AG09309 (cell line): Measurements from ENCODE around the gene OR11A1.

ENCODE experiments used
- DNase-seq: peaks from one replicate; pipeline ENCODE4 v3.0.0-alpha.2; 2010; ENCODE audit warnings: low read depth
- H3K4me3 ChIP-seq: 2 replicates; pipeline ENCODE4 v1.5.1; 2011; ENCODE audit warnings: mild to moderate bottlenecking, low read depth, low read length, moderate library complexity; ENCODE audit not compliant: control insufficient read depth
- CTCF ChIP-seq: IDR thresholded peaks from 2 replicates; pipeline ENCODE4 v1.5.1; 2011; ENCODE audit warnings: mild to moderate bottlenecking, low read depth, low read length, inconsistent platforms; ENCODE audit not compliant: insufficient read depth, control insufficient read depth; ENCODE audit errors: missing control alignments

Gene OR11A1

GRCh38 chr6:29500594-29500993, 43.7 kb upstream of the OR11A1 start:
- no peak overlapping the region for H3K4me3 ChIP-seq
- no peak for DNase-seq
- no peak for TF ChIP-seq CTCF

- no peak for DNase-seq
- TF ChIP-seq CTCF = no peak
- no peak overlapping the region for H3K4me3 ChIP-seq
Observed at GRCh38 chr6:29499704-29500103, 42.8 kb upstream of the OR11A1 start.

GRCh38 chr6:29496961-29497360, 40.1 kb upstream of the OR11A1 start:
- TF ChIP-seq CTCF = no peak
- no peak for DNase-seq
- no peak overlapping the region for H3K4me3 ChIP-seq

GRCh38 chr6:29495571-29495970, 38.7 kb upstream of the OR11A1 start:
- no peak overlapping the region for H3K4me3 ChIP-seq
- no peak for TF ChIP-seq CTCF
- DNase-seq = no peak

GRCh38 chr6:29494131-29494530, 37.3 kb upstream of the OR11A1 start:
- no peak for DNase-seq
- TF ChIP-seq CTCF = no peak
- H3K4me3 ChIP-seq = no peak overlapping the region

- no peak overlapping the region for H3K4me3 ChIP-seq
- DNase-seq = no peak
- no peak for TF ChIP-seq CTCF
Observed at GRCh38 chr6:29493261-29493660, 36.4 kb upstream of the OR11A1 start.

- no peak overlapping the region for H3K4me3 ChIP-seq
- TF ChIP-seq CTCF = no peak
- DNase-seq = no peak
Observed at GRCh38 chr6:29491574-29491973, 34.7 kb upstream of the OR11A1 start.
